ENCODE results near the gene ADAMTS8.
A peak's percentile ranks its signal among the peaks of the same experiment; 100 is the strongest.

ADAMTS8 gene

DNA sequence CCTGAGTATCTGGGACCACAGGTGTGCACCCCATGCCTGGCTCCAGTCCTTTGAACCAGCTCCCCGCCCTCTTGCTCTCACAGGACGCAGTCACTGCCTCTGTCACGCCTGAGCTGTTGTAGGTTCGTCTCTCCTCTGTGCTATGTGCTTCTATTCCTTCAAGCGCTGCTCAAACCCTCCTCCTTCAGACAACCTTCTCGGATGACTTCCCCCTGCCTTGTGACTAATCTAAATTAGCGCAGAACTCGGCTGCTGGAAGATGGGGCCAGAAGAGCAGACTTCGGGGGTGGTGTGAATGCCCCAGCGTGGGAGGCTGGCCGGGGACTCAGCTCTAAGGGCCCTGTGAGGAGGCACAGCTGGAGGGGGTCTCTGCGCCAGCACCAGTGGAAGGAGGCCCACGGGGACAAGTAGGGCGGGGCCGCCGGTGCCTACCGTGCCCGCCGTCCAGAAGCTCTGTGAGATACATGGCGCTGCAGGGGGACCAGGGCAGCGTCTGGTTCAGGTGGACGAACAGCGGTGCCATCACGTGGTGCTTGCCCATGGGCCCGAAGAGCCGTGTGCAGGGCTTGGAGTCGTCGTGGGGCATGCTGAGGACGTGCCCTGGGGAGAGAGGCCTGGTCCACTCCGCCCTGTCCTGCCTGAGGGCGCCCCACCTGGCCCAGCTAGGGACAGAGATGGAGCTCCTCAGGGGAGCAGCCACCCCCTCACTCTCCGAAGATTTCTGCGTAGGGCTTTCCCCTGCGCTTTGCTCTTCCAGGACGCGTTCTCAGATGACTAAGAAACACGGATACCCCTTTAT, 12.5 kb downstream of the ADAMTS8 start:
- no peak for DNase-seq

DNA sequence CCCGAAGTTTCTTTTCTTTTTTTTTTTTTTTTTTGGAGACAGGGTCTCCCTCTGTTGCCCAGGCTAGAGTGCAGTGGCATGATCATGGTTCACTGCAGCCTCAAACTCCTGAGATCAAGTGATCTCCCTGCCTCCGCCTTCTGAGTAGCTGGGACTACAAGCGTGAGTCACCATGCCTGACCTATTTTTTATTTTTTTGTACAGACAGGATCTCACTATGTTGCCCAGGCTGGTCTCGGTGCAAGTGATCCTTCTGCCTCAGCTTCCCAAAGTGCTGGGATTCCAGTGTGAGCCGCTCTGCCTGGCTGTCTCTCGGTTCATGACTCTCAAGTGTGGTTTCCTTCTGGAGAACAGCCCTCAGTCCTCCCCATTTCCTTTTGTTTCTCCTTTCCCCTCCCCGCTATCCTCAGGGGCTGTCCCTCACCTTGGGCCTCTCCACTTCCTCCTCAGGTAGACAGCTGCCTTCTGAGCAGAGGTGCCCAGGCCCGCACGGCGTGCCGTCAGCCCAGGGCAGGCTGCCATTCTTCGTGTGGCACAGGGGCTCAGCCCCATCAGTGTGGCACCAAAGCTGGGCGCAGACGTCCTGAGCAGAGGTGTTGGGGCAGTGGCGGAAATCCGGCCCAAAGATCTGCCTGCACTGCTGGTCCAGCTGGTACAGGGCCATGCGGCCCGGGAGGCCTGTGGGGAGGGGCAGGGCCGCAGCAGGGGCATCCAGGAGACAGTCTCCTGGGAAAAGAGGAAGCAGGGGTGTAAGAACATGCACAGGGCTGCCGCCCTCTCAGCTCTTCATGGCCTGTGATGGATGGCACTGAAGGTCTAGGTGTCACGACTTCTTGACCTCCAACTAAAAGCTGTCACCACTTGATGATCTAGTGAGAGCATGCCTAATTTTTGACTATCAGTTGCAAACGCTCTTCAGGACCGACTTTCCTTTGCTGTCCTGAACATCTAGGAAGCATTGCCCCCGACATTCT, 14.0 kb downstream of the ADAMTS8 start:
- no peak for DNase-seq

DNA sequence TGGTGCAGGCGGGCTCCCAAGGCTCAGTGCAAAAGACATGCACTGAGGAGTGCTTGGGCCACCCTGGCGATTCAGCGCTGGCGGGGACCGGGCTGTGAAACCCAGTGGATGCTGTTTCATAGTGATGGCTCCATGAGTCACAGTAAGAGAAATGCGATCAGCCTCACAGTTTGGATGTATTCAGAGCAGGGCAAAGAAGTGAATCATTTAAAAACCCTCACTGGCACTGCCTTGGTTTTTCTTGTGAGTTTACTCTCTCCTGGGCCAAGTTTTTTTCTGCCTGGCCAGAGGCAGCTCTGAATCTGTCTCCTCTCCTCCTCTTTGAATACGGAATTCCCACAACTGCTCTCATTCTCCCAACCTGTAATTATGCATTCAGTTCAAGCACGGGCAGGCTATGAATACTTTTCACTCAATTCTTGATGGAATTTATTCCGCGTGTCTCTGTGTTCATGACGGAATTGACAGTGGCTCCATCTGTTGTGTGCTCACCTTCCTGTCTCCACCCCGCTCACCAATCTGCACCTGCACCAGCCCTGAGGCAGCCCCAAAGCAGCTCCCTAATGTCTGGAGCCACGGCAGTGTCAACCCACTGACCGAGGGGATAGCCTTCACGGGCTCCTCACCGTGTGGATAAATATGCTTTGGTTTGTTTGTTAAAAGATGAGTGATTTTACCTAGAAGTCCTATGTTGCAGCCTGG, 14.9 kb downstream of the ADAMTS8 start:
- no peak for DNase-seq

DNA sequence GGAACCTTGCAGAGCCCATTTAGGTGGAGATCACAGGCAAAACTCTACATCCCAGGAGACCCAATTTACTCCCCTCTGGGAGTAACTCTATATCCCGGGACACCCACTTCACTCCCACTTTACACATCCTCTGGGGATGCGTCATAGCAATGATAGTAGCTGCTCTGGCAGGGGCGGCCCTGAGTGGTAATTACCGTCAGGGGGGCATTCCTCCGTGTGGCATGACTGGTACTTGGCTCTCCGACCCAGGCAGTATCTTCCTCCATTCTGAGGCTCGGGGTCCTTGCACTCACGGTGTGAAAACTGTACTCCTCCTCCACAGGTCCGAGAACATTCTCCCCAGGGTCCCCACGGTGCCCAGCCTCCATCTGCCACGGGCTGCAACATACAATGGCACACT, 17.2 kb downstream of the ADAMTS8 start:
- DNase-seq, result no peak

DNA sequence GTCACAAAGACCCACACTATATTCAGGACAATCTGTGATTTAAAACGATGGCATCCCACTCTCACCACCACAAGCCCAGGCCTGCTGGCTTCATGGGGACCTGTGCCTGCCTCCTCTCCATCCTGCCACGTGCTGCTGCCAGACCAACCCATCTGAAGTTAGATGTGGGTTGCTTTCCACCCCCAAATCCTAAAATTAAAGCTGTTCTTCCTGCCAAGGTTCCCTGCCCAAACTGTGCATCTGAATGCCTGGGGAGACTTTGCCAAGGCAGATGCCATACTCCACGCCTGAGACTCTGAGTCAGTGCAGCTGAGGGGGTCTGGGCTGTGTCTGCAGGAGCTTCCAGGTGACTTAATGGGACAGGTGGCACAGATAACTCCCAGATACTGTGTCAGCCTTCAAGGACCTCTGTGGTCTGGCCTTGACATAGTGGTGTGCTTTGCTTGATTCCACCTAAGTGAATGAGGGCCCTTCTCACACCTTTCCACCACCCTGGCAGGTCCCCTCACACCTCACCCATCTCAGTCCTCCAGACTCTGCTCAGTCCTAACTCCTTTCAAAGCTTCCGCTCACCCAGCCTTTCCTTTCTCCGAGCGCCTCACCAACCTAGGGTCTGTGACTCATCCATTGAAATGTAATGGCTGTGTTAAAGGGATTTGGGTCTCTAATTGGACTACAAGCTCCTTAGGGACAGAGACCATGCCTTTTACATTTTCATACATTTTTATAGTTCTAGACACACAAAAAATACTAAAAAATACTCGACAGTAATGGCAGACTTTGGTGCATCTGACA, 18.6 kb downstream of the ADAMTS8 start:
- DNase-seq, result no peak

DNA sequence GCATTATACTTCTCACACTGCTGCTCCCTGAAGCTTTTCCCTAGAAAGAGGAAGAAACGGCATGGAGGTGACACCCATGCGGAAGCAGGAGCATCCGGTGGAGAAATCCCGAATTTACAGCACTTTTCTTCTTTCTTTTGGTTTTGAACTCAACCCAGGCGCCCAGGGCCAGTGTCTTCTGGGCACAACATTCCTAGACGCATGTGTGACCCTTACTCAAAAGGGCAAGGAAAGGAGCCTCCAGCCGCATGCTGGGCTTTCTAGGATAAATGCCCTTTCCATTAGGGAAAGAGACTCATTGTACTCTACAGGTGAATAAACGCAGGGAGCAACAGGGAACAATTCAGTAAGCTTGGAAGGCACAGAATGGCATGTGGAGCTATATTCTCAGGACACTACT, 19.5 kb downstream of the ADAMTS8 start:
- no peak for DNase-seq

DNA sequence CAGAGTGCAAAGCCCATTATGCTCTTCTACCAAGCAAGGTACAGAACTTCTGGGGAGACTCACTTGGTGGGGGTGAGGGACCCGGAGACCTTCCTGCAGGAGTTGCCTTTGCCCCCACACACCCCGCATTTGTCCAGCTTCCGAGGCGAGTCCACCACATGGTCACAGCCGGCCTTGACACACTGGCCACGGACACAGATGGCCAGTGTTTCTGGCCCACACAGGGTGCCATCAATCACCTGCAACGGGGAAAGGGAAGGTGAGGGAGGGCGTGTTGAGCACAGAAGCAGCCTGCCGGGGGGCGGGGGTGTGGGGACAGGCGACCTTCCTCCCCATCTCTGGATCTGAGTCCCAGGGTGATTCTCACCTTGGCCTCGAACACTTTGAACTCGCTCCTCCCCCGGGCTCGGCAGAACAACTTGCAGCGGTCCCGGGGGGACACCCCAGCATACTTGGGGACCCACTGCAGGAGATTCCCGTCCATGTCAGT, 20.0 kb downstream of the ADAMTS8 start:
- DNase-seq, result no peak

DNA sequence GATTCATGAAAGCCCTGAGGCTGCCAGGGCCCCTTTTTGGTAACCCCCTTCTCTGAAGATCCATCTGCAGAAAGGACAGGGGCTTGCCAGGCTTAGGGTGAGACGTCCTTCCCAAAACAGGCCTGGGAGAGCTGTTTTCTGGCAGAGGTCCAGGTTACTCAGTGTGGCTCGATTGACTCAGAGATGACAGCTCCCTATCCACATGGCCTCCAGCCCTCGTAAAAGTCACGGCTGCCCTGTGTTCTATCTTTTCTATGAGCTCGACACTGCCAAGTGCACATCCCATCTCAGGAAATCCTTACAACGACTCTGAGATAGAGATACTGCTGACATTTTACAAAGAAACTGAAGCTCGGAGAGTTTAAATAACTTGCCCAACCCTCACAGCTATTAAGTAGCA, 20.4 kb downstream of the ADAMTS8 start:
- no peak for DNase-seq

DNA sequence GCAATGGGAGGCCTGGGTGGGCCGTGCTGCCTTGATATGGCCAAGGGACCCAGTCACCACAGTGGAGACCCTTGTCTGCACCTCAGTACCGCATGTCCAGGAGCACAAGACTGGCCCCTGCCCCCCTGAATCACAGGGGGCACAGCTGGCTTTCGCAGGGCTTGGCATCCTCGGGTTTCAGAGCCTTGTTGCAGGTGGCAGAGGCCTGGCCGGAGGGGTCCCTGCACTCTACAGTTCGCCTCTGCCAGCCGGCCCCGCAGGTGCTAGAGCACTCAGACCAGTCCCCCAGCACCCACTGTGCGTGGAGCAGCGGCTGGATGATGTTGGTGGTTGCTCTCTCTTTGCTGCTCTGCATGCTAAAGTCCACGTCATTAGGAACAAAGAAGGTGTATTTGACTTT, 23.0 kb downstream of the ADAMTS8 start:
- no peak for DNase-seq

DNA sequence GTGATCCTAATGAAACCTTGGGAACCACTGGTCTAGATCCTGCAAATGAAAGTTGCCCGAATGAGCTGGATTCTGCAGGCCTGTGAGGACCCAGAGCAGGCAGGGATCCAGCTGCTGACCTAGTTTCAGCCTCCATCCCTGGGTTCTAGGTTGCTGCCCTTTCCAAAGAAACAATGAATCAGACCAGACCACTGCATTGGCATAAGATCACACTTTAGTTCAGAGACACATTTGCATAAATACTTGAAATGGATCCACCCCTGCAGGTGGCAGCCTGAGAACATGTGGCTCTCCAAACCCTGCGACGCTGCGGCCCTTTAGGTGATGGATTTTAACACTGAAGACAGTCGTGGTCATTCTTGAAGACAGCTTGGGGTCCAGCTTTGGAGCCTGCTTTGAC, 23.7 kb downstream of the ADAMTS8 start:
- no peak for DNase-seq

DNA sequence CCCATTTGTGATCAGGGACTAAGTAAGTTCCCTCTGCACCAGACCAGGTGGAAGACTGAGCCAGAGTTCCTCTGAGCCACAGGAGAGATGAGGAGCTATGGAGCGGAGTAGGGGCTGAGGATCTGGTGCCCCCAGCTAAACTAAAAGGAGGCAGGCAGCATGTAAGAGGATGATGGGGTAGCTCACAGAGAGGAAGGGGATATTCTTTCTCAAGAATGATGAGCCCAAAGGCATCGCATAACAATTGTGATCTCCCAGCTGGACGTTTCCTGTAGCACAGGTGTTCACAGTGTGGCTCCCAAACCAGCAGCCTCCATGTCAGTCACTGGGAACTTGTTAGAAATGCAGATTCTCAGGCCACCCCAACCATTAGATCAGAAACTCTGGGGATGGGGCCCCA, 24.4 kb downstream of the ADAMTS8 start:
- no peak for DNase-seq

DNA sequence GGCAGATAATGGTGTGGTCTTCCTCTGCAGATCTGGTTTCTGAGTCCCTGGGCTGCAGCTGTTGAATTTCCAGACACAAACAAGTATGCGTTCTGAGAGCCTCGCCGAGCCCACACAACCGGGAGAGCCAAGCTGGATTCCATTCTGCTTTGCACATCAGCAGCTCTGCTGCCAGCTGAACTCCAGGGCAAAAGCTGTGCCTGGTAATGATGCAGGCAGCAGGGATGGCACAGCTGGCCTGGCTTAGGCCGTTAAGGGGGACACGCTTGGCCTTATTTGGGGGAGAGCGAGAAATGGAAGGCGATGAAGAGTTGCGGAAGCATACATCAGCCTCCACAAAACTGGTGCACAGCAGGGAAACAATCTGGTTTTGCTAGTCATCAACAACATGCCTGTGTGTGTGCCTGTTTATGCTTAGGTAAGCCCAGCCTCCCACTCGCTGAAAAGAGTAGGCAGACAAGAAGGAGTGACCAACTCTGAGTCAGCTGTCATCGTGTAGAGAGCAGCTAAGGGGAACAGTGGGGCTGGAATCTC, 25.1 kb downstream of the ADAMTS8 start:
- no peak for DNase-seq

DNA sequence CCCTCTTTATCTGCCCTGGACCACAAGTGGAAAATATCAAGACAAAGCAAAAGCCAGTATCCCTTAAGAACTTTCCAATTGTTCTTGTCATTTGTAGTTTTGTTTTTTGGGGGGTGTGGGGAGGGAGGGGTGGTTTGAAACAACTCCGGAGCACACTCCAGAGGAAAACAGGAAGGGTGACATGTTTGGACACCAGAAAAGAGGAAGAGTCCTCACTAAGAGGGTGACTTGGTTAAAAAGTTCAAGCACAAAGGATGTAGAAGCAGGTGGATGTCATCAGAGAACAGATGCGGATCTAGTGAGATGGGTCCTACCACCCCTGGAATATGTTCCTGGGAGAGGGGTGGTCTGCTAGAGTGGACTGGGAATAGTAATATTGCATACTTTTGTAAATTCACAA, 25.8 kb downstream of the ADAMTS8 start:
- DNase-seq, result peak; percentile 24

DNA sequence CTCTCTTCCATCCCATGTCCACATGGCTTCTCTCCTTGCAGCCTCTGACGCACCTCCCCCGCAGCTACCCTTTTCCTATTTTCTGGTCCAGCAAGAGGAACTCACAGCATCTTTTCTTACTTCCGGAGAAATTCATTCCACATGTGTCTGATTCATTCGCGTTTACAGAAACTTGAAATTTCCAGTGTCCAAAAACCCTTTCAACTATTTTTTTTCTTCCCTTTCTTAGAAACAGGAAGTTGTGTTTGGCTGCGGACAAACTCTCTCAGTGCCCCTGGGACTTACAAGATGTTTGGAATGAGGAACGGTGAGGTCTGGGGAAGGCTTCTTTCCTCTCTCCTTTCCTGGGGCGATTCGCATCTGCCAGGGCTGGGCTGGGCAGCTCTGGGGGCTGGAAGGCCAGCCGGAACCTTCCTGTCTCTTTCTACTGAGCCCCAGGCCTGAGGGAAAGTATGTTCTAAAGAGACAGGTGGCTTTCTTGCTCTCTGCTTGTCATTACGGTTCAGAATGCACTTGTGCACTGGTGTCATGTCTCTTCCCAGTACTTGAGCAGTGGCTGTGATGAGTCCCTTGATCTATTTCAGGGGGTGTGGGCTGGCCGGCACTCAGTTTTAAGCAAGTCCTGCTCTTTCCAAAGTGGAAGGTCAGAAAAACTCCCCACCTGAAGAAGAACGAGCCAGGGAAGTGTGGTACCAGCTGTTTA, 27.5 kb downstream of the ADAMTS8 start:
- peak; percentile 45 for DNase-seq

DNA sequence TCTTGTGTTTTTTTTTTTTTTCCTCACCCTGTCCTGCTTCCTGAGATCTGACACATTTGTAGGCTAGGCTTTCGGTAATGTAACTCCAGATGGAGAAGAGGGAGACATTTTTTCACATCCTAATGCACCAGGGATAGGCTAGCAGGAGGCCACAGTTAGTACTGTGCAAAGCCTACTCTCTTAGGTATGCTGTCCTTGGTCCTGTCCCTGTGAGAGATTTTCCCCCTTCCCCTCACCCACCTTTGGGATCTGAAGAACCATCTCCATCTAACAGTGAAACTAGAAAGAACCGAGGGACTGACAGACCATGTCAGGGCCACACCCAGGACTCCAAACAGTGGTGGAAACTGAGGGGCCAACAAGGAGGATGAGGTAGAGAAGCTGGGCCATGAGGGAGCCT, 29.2 kb downstream of the ADAMTS8 start:
- DNase-seq, result no peak

DNA sequence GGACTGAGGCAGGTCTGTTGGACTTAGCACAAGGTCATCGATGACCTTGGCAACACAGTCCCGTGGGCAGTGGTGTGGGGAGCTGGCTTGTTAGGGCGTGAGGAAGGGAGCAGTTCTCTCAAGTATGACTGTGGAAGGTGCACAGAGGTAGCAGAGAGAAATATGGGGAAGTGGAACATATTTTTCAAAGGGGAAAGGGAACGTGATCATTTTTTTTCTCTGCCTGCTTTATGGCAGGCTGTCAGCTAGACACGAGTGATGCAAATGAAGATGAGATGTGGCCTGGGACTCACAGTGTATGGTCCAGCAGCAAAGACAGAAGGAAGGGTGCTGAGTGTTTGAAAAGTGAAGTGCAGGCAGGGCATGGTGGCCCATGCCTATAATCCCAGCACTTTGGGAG, 30.6 kb downstream of the ADAMTS8 start:
- DNase-seq, result no peak

DNA sequence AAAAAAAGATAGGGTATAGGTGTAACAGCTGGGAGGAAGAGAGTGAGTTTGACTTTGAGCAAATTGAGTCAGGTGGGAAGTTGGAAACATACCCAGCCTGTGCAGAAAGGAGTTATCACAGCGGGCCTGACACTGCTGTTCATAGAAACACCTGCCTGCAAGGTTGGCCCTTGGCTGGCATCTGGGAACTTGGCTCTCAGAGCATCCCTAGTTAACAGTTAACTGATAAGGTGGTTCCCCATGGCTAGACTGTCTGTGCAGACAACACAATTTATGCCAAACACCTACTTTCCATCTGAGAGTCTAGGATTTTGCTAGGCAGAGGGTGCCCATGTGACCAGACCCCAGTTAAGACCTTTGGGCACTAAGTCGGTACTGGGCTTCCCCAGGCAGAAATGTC, 31.4 kb downstream of the ADAMTS8 start:
- DNase-seq, result no peak

DNA sequence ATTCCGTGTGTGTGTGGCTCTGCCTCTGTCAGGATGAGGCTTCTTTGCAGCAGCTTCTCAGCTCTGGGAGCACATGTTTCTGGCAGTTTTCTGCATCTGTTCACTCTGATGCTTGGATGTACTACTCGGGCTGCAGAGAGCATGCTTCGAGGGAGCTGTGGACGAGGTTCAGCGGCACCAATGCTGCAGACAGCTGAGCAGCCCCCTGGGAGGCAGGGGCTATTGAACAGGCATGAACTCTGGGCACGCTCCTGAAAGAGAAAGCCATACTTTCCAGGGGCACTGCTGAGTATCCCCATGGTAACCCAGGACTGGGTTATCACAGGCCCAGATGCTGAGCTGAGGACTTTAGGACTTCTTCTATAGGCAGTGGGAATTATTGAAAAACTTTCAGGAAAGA, 33.8 kb downstream of the ADAMTS8 start:
- DNase-seq, result no peak

DNA sequence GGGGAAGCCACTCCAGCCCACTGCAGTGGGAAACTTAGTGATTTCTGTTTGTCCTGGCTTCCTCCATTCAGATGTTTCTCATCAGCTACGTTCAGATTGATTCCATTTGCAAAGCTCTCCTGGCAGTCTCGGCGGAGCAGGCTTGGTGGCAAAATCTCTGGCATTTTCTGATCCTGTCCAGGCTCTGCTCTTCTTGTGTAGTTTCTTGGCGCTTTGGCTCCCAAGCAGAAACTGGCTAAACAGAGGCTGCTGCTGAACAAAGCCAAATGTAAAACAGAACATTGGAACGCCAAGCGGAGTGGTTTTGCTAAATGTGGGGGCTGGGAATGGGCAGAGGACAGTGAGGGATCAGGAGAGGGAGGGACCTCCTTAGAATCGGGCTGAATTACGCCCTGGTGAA, 36.7 kb downstream of the ADAMTS8 start:
- DNase-seq, result no peak

DNA sequence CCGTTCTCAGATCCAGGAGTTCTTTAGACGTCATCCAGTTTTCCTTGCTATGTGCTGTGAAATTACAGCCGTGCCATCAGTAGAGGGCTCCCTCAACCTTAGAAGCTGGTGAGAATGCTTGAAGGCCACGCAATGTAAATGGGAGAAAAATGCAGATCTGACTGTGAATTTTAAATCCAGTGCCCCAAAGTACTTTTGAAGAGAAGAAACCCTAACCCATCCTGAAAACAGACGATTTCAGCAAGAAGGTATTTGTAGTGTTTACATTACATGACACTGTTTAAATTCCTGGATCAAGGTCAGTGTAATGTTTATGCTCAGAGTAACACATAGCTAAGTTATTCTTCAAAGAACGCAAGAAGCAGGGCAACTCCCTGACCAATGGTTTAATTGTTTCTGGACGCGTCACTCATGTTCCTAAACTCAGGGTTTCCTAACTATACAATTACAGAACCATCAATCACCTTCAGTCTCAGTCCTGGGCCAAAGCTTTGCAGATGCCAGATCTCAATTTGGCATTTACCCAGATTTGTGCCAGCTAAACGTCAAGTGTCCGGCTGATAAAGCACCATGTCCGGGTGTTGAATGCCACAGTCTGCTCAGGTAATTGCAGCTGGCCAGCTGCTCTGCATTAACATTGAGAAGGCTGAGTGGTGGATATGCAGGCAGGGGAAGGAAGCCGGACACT, 38.2 kb downstream of the ADAMTS8 start:
- DNase-seq, result peak; percentile 26
